ENCODE results near the gene FRMD4A.

FRMD4A gene

DNA sequence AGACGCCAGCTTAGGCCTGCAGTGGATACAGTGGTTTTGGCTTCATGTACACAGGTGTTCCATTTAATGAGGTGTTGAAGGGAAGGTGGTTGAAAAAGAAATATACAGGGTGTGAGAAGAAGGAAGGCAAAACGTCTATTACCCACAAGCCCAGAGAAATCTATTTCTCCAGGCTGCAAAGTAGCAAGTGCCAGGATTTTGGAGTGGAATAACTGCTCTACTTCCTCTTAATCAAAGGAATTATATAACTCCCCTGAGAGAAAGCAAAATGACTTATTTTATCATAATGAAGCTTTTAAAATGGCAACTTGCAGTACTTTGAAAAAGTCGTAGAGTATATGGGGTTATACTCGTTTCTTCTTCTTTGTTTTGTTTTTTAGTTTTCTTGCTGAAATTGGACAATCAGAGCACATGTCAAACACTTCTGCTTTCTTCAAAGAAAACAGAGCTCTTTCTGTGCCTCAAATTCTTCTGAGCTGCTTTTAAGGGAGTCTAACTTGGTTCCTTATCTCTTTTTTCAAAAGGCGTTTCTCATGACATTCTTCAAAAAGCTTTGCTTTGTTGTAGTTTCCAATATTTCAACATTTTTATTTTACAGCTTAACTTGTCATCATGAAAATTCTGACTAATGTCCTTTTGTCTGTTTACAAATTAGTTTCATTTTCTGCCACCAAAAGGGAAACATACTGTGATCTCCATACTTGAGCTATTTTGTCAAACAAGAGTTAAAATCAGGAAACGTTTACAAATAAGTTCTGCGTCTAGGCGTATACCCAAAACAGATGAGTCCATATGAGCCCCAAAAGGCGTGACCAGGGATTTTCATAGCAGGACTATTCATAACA lies 289.7 kb downstream of the FRMD4A start:
- no peak for DNase-seq

- no peak for DNase-seq
Observed at GRCh38 chr10:14039968-14040668, 290.6 kb downstream of the FRMD4A start.

DNA sequence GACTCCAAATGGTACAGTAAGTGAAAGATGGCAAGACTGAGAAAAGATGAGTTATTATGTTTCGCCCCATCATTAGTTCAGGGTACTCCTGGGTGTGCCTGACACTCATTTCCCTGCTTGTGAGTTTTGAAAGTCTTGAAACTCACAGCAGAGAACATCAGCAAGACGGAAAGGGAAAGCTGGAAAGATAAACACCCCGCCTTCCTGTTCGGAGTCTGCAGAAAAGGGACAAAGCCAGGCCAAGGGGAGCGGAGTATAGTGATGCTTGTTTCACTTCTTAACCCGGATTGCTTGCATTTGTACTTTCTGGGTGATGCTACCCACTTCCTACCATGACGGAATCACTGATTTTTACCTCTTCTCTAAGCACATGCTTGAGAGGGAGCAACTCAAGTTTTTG lies 294.5 kb downstream of the FRMD4A start:
- DNase-seq, result no peak

- no peak for DNase-seq
Observed at GRCh38 chr10:14035506-14035905, 295.2 kb downstream of the FRMD4A start.

GRCh38 chr10:14032406-14032998 lies 298.2 kb downstream of the FRMD4A start:
- DNase-seq, result no peak

GRCh38 chr10:14026325-14026724 lies 304.4 kb downstream of the FRMD4A start:
- DNase-seq, result no peak

DNA sequence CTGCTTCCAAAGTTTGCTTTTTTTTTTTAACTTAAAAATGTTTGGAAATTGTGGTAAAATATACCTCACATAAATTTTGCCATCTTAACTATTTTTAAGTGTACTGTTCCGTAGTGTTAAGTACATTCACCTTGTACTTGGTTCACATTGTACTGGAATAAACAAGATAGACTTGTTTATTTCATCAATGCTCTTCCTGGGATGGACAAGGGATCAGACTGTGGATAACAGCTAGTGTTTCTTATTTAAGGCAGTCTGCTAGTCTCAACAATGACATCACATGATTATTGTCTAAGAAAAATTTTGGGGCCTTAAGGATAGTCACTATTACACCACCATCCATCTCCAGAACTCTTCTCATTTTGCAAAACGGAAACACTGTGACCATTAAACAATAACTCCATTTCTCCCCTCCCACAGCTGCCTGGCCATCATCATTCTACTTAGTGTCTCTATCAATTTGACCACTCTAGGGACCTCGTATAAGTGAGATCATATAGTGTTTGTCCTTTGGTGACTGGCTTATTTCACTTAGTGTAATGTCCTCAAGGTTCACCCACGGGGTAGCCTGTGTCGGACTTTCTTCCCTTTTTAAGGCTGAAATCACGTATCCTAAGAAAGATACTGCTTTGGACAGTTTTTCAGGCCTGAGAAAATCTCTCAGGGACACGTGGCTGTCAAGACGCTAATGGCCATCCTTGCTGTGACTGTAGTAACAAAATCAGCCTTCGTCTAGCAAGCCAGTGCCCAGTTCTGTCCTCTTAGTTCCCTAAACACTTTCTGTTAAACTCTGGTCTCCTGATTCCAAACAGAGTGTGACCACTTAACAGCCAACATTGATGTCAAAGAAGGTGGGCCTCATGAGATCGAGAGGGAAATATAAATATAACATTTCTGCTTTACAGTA lies 305.2 kb downstream of the FRMD4A start:
- DNase-seq, result no peak

GRCh38 chr10:14024329-14025202 lies 306.2 kb downstream of the FRMD4A start:
- no peak for DNase-seq

- no peak for DNase-seq
Observed at GRCh38 chr10:14023673-14024328, 306.9 kb downstream of the FRMD4A start.

GRCh38 chr10:14022954-14023672 lies 307.6 kb downstream of the FRMD4A start:
- DNase-seq, result no peak

DNA sequence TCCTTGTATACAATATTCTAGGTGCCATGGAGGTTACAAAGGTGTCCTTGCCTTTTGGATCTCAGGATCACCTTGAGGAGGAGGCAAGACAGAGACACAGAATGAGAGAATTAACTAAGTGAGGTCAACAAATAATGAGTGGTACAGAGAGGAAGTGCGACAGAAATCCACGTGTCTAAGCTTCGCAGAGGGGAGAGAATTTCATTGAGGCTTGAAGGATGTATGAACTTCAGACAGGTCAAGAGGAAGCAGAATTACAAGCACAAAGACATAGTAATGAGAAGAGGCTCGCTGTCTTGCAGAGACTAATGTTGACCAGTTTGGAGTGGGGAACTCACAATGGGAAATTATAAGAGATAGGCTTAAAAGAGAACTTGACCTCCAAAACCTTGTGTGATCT lies 308.7 kb downstream of the FRMD4A start:
- DNase-seq, result no peak

- no peak for DNase-seq
Observed at GRCh38 chr10:14020037-14020664, 310.6 kb downstream of the FRMD4A start.

DNA sequence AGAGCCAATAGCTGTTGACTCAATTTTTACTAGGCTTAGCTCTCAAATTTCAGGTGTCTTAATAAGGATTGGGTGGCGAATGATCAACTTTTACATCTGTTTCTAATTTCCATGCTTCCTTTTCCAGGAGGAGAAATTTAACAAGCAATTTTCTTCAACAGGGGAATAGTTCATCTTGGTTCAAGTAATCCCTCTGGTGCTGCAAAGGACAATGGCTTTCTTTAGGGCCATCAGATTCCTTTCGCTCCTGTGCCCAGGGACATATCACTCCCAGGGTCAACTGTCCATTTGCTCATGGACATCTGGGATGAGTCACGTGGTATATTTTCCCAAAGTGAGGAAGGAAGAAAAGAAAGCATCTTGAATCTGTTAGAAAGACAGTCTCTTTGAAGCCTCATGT lies 313.3 kb downstream of the FRMD4A start:
- no peak for DNase-seq

- no peak for DNase-seq
Observed at GRCh38 chr10:14016931-14017333, 313.8 kb downstream of the FRMD4A start.

- DNase-seq, result no peak
Observed at GRCh38 chr10:14016011-14016536, 314.6 kb downstream of the FRMD4A start.

GRCh38 chr10:14014423-14014822 lies 316.3 kb downstream of the FRMD4A start:
- DNase-seq, result no peak

DNA sequence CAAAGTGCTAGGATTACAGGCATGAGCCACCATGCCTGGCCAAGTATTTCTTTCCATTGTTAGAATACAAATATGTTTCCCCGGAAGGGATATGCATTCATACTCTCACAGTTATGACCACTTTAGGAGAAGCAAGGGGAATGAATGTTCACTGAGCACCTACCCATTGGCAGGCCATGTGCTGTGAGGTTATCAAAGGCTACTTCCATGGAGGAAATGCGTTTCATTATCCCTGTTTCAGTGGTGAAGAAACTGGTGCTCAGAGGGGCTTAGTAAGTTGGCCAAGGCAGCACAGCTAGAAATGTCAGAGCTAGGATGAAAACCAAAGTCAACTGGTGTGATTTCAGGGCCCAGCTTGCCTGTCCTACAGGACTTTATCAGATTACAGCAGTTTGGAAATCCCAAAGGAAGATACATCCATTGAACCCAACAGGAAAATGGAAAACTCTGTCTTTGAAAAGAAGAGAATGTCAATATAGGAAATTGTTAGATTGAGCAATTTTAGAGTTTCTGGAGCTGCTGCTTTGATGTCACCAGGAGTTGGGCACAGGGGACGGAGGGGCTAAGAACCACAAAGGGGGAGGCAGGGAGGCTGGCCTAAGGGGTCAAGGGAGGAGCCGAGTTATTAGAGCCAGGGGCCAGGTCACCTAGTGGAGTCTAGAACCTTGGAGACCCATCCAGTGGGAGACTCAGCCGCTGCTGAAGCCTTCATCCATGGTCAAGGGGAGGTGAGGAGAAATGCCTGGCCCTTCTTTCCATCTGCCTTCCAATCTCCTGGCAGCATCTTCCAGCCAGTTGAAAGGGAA lies 319.8 kb downstream of the FRMD4A start:
- no peak for DNase-seq

- DNase-seq, result no peak
Observed at GRCh38 chr10:14010101-14010558, 320.6 kb downstream of the FRMD4A start.

Data from NCI-H1436 (cell line).